ENCODE measurements around the gene SEMA3G.

The SEMA3G gene

GRCh38 chr3:52444860-52445793 is at the start of gene SEMA3G:
SEMA3G (minus strand) TSS chr3:52445103; CDS start chr3:52445027, 76 bp downstream.
- peak; percentile 54 to 76 for DNase-seq (ENCODE audit: extremely low read depth in 1 of 2, low read depth in 1 of 2)

DNA sequence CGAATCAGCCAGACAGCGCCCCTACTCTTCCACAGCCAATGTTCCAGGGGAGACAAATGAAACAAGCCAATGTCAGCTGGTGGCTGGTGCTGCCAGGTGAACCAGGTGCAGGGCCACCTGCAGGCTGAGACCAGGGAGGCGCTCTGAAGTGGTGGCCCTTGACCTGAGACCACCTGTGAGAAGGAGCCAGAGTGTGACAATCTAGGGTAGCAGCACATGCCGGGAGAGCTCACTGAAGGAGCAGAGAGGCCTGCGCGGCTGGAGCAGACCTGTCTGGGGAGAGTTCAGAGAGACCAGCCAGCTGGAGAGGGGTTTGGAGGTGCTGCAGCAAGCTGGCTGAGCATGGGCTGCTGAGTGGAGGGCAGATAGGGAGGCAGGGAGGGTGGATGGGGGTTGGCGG is 49.5 kb upstream of the SEMA3G start:
- no peak for DNase-seq (ENCODE audit: extremely low read depth in 1 of 2, low read depth in 1 of 2)

DNA sequence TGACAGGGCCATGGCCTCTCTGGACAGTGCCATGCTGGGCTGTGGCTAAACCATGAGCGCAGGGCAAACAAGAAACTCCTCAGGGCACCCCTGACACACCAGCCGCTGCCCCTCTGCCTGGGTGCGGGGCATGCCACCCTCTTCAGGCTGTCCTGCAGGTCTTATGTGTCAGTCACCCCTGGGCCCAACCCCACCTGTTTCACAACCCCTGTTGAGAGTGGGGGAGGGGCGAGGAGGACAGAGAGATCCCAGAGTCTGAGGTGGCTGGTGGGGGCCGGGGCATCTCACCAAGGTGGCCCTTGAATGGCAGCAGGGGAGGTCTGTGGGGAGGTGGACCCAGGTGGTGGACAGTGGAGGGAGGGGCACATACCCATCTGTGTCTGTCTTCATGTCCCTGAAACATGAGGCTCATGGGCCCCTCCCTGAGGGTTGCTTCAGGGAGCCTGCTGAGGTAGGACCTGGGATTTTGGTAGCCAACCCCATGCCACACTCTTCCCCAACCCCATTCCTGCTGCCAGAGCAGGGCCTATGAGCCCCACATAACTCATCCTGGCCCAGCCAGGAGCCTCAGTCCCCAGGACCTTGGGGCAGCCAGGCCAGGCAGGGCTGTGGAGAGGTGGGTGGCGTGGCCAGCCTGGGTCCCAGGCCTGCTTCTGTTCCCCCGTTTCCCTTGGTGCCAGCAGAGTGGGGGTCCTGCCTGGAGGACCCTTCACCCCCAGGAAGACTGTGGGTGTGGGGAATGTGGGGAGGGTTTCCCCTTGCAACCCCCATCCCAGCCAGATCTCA is 48.5 kb upstream of the SEMA3G start:
- DNase-seq (ENCODE audit: extremely low read depth in 1 of 2, low read depth in 1 of 2), result no peak

GRCh38 chr3:52492059-52492458 is 47.2 kb upstream of the SEMA3G start:
- no peak for DNase-seq (ENCODE audit: extremely low read depth in 1 of 2, low read depth in 1 of 2)

DNA sequence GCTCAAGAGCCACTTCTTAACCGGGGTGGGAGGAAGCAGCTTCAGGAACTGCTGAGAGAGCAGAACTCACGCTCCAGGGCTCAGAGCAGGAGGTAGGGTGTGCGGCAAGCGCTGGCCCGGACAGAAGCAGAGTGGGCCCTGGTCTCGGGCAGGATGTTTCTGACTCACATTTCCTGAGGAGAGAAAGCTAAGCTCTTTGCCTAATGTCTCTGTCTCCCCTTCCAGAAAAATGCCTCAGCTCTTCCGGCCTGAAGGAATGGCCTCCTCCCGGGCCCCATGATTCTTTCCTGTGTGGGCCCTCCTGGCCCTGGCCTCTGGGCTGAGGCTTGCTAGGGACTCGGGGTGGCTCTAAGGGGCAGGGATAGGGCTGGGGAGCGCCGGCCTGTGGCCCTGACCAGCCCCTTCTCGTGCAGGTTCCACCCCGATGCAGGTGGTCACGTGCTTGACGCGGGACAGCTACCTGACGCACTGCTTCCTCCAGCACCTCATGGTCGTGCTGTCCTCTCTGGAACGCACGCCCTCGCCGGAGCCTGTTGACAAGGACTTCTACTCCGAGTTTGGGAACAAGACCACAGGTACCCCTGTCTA is 46.1 kb upstream of the SEMA3G start:
- DNase-seq (ENCODE audit: extremely low read depth in 1 of 2, low read depth in 1 of 2), result no peak

GRCh38 chr3:52490035-52490938 is 45.4 kb upstream of the SEMA3G start:
- DNase-seq (ENCODE audit: extremely low read depth in 1 of 2, low read depth in 1 of 2), result no peak

- DNase-seq (ENCODE audit: extremely low read depth in 1 of 2, low read depth in 1 of 2), result no peak
Measured at GRCh38 chr3:52489453-52489852, 44.5 kb upstream of the SEMA3G start.

DNA sequence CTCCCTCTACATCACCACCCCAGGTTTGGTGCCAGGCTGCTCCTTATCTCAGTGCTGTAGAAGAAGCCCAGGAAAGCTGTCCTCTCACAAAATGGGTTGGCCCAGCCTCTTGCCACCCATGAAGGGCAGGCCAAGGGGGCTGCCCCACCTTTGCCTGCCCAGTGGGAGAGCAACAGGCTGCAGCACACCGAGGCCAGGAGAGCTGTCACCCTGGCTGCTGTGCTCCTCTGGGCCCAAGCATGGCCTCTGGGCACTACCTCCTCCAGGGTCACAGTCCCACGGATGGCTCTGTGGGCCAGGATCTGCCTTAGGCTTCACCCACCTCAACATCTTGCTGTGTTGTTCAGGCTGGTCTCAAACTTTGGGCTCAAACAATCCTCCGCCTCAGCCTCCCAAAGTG is 43.8 kb upstream of the SEMA3G start:
- DNase-seq (ENCODE audit: extremely low read depth in 1 of 2, low read depth in 1 of 2), result no peak

- no peak for DNase-seq (ENCODE audit: extremely low read depth in 1 of 2, low read depth in 1 of 2)
Measured at GRCh38 chr3:52487788-52488691, 43.1 kb upstream of the SEMA3G start.

DNA sequence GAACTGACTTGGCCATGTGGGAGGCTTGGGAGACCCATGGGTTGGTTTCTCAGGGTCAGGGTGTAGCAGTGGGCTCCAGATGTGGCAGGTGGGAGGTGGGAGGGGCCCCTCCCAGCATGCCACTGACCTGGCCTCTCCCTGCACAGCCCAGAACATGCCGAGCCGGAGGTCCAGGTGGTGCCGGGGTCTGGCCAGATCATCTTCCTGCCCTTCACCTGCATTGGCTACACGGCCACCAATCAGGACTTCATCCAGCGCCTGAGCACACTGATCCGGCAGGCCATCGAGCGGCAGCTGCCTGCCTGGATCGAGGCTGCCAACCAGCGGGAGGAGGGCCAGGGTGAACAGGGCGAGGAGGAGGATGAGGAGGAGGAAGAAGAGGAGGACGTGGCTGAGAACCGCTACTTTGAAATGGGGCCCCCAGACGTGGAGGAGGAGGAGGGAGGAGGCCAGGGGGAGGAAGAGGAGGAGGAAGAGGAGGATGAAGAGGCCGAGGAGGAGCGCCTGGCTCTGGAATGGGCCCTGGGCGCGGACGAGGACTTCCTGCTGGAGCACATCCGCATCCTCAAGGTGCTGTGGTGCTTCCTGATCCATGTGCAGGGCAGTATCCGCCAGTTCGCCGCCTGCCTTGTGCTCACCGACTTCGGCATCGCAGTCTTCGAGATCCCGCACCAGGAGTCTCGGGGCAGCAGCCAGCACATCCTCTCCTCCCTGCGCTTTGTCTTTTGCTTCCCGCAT is 42.3 kb upstream of the SEMA3G start:
- DNase-seq (ENCODE audit: extremely low read depth in 1 of 2, low read depth in 1 of 2), result no peak

- DNase-seq (ENCODE audit: extremely low read depth in 1 of 2, low read depth in 1 of 2), result no peak
Measured at GRCh38 chr3:52484680-52485461, 40.0 kb upstream of the SEMA3G start.

GRCh38 chr3:52483577-52484381 is 38.9 kb upstream of the SEMA3G start:
- DNase-seq (ENCODE audit: extremely low read depth in 1 of 2, low read depth in 1 of 2), result no peak

GRCh38 chr3:52483081-52483480 is 38.2 kb upstream of the SEMA3G start:
- no peak for DNase-seq (ENCODE audit: extremely low read depth in 1 of 2, low read depth in 1 of 2)

DNA sequence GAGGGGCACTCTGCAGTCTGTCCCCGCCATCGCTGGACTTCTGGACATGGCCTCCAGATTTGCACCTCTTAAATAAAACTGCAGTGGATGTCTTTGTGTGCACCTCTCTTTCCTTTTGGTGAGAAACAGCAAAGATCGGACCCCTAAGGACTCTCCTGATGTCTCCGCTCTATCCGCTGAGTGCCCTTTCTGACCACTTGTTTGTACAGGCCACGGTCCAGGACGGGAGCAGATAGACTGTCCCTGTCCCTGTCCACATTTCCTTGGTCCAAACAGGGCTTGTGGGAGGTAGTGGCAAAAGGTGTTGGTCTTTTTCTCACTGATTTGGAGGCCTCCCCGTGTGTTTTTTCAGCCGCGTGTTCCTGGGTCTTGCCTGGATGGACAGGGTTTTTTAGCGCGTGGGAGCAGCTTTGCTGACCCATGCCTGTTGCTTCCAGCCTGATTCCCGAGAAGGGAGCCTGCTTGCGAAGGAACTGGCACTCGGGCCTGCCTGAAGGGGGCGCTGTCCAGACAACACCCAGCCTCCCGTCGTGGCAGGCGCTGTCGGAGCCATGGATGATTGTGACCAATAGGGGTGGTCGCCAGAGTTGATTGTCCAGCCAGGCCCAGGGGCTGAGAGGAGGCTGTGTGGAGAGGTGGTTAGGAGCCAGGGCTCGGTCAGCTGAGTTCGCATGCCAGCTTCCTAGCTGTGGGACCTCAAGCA is 37.1 kb upstream of the SEMA3G start:
- DNase-seq (ENCODE audit: extremely low read depth in 1 of 2, low read depth in 1 of 2), result no peak

GRCh38 chr3:52480768-52481715 is 36.1 kb upstream of the SEMA3G start:
- no peak for DNase-seq (ENCODE audit: extremely low read depth in 1 of 2, low read depth in 1 of 2)
